Skeletal muscle satellite cell (primary cell): ENCODE results near the gene HEMK1.
A peak's percentile ranks its signal among the peaks of the same experiment; 100 is the strongest.

Experiments used
- H3K27me3 ChIP-seq: 2 replicates; pipeline ENCODE4 v1.7.0; 2013; ENCODE audit warnings: low read length; ENCODE audit not compliant: control insufficient read depth, insufficient read depth
- H3K36me3 ChIP-seq: 2 replicates; pipeline ENCODE4 v1.7.0; 2013; ENCODE audit warnings: mild to moderate bottlenecking, control low read depth, low read length; ENCODE audit not compliant: insufficient read depth
- H3K4me1 ChIP-seq: 2 replicates; pipeline ENCODE4 v1.7.0; 2013; ENCODE audit warnings: low read length; ENCODE audit not compliant: control insufficient read depth, insufficient read depth
- H3K4me2 ChIP-seq: 2 replicates; pipeline ENCODE4 v1.7.0; 2013; ENCODE audit warnings: mild to moderate bottlenecking, low read length
- H3K4me3 ChIP-seq: 2 replicates; pipeline ENCODE4 v1.7.0; 2013; ENCODE audit warnings: low read length
- H3K9ac ChIP-seq: 2 replicates; pipeline ENCODE4 v1.7.0; 2013; ENCODE audit warnings: mild to moderate bottlenecking, low read depth, low read length, moderate library complexity
- H3K9me3 ChIP-seq: replicated peaks from 2 replicates; pipeline ENCODE4 v1.7.0; 2013; ENCODE audit warnings: mild to moderate bottlenecking, control low read depth, low read length

HEMK1 gene

DNA sequence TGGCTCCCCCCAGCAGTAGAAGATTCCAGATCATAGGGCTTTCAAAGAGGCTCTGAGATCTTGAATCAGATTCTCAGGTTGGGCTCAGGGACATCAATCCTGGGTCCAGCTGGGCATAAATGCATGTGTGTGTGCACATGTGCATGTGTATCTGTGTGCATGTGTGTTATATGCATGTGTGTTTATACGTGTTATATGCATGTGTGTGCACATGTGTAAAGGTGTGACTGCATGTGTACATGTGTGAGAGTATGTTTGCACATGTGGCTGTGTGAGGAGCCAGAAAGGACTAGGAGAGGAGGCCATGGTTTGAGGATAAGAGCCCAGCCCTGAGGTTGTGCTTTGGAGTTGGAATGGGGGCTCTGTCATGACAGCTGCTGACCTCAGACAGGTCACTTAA, 45.9 kb downstream of the HEMK1 start:
- no peaks in the 10 kb centered on the region for H3K27me3 ChIP-seq
- H3K9ac ChIP-seq: no peak overlapping the region
- peaks cover 45% of the 10 kb centered on the region for H3K4me1 ChIP-seq
- no peaks in the 10 kb centered on the region for H3K9me3 ChIP-seq
- no peak overlapping the region for H3K4me3 ChIP-seq
- H3K4me2 ChIP-seq: no peak overlapping the region
- no peaks in the 10 kb centered on the region for H3K36me3 ChIP-seq

DNA sequence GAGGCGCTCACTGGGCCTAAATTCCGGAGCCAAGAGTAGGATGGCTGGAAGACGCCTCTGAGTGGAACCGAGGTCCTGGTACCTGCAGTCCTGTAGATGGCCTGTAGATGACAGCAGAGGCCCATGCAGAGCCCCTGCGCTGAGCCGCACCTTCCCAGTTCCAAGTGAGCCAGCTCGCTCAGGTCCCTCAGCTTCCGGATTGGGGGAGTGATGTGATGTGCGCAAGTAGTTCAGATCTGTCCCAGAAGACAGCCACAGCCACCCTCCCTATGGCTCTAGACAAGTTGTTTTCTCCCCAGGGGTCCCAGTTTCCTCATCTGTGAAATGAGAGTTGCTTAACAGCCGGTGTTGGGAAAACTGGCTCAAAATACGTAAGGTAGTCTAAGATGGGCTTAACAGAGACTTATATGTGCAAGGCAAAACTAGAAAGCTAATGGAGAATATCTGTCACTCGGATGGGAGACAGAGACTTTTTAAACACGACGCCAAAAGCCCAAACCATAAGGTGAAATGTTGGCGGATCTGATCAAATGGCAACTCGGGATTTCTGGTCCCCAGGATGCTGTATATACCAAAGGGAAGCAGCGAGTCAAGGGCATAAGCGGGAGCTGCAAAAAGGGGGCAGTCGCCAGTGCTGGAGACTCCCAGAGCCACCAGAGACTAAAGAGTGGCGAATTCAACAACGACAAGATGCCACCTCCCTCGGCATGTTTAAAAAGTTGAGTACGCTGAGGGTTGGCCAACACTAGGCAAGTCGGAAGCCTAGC, 46.9 kb downstream of the HEMK1 start:
- H3K36me3 ChIP-seq: no peaks in the 10 kb centered on the region
- H3K4me2 ChIP-seq: peak overlapping the region; percentile 98
- peaks cover 50% of the 10 kb centered on the region for H3K4me1 ChIP-seq
- H3K9me3 ChIP-seq: no peaks in the 10 kb centered on the region
- peak overlapping the region; percentile 48 for H3K9ac ChIP-seq
- peak overlapping the region; percentile 85 for H3K4me3 ChIP-seq
- H3K27me3 ChIP-seq: no peaks in the 10 kb centered on the region

DNA sequence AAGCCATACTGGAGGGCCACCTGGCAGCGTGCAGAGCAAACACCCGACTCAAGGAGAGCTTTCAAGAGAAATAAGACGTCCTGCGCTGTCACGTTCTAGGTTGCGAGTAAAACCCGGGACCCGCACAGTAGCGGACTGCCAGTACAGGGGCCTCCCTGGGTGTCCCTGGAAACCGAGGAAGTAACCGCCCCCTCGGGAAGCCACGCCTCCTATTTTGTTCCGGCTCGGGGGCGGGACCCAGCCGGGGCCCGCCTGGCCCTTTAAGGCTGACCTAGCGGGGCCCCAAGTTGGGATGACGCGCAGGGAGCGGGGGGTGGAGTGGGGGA, 47.4 kb downstream of the HEMK1 start:
- Histone ChIP-seq H3K4me1 (peaks cover 47% of the 10 kb centered on the region), H3K9me3 (no peaks in the 10 kb centered on the region), H3K4me3 (peak overlapping the region; percentile 85), H3K9ac (peak overlapping the region; percentile 48), H3K27me3 (no peaks in the 10 kb centered on the region), H3K4me2 (peak overlapping the region; percentile 98), H3K36me3 (no peaks in the 10 kb centered on the region)

DNA sequence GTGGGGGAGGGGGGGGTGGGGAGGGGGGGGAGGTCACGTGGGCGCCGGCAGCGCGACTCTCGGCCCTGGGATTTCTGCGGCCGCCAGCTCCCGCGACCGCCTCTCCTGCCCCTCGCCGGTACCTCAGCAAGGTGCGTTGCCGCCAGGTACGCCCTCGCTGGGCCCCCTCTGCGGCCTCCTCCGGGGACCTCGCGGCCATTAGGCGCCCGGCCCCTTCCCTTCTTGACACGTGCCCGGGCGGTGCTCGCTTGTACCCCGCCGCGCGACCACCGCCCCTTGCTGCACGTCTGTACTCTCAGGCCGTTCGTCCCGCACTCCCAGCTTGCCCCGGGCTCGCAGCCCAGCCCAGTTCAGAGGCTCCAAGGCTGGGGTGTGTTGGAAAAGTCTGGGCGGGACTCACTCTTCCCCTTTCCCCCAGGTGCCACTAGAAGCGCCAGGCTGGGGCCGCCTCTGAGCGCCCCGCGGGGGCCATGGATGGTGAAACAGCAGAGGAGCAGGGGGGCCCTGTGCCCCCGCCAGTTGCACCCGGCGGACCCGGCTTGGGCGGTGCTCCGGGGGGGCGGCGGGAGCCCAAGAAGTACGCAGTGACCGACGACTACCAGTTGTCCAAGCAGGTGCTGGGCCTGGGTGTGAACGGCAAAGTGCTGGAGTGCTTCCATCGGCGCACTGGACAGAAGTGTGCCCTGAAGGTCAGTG, 47.9 kb downstream of the HEMK1 start, which contains the start of gene MAPKAPK3:
MAPKAPK3 (plus strand) TSS at position 56 of the 696 bp plus-strand sequence; CDS start at position 471, 415 bp downstream.
- H3K9ac ChIP-seq: peak within 1 kb of the TSS; percentile 95

DNA sequence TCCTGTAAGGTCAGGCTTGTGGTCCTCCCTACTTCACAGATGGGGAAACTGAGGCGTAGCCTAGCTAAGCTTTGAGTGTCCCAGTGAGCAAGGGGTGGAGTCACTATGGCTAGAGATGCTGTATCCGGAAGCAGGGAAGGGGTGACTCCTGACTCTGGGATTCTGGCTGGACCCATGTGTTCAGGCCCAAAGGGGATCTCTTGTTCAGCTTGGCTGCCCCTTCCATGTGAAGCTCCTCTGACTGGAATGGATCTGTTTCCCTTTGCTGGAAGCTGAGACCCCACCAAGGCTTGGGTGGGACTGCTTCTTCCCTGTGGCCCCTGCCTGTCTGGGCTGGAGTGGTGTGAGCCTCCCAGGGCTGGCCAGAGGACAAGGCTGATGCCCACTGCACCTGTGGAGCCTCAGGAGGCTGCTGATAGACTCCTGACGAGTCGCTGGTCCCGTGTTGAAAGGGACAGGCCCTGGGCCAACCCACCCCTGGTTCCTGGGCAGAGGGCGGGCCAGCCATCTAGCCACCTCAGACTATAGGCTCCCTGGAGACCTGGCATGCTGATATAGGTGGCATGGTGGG, 48.7 kb downstream of the HEMK1 start:
- Histone ChIP-seq H3K9me3 (no peaks in the 10 kb centered on the region), H3K4me2 (peak overlapping the region; percentile 98), H3K36me3 (peaks cover 6% of the 10 kb centered on the region), H3K27me3 (no peaks in the 10 kb centered on the region), H3K4me1 (peaks cover 40% of the 10 kb centered on the region), H3K9ac (peak overlapping the region; percentile 95), H3K4me3 (peak overlapping the region; percentile 97)

More for the DNA sequence above, 47.9 kb downstream of the HEMK1 start, which contains the start of gene MAPKAPK3:
- Histone ChIP-seq H3K9me3 (no peaks in the 10 kb centered on the region), H3K4me2 (peak within 1 kb of the TSS; percentile 98), H3K4me3 (peak within 1 kb of the TSS; percentile 97), H3K4me1 (peaks cover 45% of the 10 kb centered on the region), H3K27me3 (no peaks in the 10 kb centered on the region), H3K36me3 (peaks cover 3% of the 10 kb centered on the region)

DNA sequence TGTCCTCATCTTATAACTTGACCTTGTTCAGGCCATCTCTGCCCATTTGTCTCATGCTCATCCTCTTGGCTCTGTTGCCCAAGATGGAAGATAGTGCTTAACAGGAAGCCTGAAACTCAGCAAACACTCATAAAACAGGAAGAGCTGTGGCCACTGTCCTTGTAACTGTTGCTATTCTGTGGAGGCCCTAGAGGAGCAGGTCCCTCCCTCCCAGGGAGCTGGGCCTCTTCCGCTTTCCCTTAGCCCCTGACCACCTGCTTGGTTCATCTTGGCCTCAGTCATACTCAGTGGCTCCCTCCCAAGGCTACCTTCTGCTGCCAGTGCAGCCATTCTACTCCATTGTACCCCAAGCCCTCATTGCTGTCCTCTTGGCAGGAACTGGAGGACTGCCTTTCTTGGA, 51.1 kb downstream of the HEMK1 start:
- H3K4me1 ChIP-seq: peaks cover 62% of the 10 kb centered on the region
- peak overlapping the region; percentile 18 for H3K4me3 ChIP-seq
- H3K9ac ChIP-seq: no peak overlapping the region
- no peaks in the 10 kb centered on the region for H3K9me3 ChIP-seq
- H3K36me3 ChIP-seq: peaks cover 6% of the 10 kb centered on the region
- H3K27me3 ChIP-seq: no peaks in the 10 kb centered on the region
- peak overlapping the region; percentile 40 for H3K4me2 ChIP-seq

DNA sequence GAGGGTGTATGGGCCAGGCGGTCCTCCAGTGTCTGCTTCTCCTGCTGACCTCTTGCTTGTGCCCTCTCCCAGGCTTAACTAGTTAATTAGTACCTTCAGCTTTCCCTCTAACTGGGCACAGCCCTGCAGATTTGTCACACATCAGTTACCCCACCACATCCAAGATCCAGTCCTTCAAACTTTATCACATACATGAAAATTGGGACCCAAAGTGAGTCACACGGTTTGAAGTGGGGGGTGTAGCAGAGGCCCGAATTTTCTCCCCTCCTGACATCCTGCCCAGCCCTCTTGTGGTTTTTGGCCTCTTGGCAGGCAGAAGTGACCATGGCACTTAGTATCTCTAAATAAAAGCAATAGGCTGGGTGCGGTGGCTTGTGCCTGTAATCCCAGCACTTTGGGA, 51.5 kb downstream of the HEMK1 start:
- Histone ChIP-seq H3K4me3 (peak overlapping the region; percentile 18), H3K4me2 (peak overlapping the region; percentile 40), H3K27me3 (no peaks in the 10 kb centered on the region), H3K36me3 (peaks cover 6% of the 10 kb centered on the region), H3K9ac (no peak overlapping the region), H3K4me1 (peaks cover 66% of the 10 kb centered on the region), H3K9me3 (no peaks in the 10 kb centered on the region)

DNA sequence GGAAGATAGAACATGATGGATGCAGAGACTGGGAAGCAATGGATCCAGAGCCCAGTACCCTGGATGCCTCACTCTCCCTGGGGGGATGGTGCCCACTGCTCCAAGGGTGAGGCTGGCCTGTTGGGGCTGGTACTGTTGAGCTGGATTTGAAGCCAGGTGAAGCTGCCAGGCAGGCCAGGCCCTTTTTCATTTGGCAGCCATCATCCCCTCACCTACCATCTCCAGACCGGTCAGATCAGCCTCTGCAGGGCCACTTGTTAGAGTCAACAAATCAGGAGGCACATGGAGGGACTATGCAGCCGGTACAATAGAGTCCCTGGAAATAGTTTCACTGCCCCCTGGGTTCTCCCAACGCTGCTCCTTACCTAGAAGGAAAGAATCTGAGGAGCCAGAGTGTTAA, 53.6 kb downstream of the HEMK1 start:
- Histone ChIP-seq H3K9ac (no peak overlapping the region), H3K4me3 (no peak overlapping the region), H3K9me3 (no peaks in the 10 kb centered on the region), H3K27me3 (no peaks in the 10 kb centered on the region), H3K4me1 (peaks cover 76% of the 10 kb centered on the region), H3K36me3 (peaks cover 6% of the 10 kb centered on the region), H3K4me2 (no peak overlapping the region)

DNA sequence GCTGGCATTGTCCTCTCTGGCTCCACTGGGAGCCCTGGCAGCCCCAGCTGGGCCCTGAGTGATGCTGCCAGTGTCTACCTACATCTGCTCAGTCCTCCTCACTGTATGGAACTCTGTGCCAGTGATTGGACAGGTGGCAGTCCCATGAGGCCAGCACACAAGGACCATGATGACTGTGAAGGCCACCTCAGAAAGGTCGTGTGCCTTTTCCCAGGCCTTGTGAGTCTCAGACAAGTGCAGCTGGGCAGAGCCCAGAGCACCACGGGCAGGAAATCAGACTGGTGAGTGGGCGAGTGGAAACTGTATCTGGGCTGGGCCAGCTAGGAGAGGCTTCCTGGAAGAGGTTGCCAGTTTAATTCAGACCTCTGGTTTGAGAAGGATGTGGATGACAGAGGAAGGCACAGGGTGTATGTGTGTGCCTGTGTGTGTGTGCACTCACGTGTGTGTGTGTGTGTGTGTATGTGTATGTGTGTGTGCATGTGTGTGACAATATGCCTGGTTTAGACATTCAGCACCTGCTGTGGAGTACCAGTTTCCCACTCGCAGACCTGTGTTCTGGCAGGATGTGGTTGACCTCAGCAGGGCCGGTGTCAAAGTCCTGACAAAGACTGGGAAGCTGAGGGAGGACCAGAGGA, 54.6 kb downstream of the HEMK1 start:
- no peak overlapping the region for H3K9ac ChIP-seq
- peak overlapping the region; percentile 25 for H3K4me3 ChIP-seq
- H3K27me3 ChIP-seq: no peaks in the 10 kb centered on the region
- peaks cover 81% of the 10 kb centered on the region for H3K4me1 ChIP-seq
- peak overlapping the region; percentile 66 for H3K4me2 ChIP-seq
- no peaks in the 10 kb centered on the region for H3K9me3 ChIP-seq
- H3K36me3 ChIP-seq: peaks cover 6% of the 10 kb centered on the region

DNA sequence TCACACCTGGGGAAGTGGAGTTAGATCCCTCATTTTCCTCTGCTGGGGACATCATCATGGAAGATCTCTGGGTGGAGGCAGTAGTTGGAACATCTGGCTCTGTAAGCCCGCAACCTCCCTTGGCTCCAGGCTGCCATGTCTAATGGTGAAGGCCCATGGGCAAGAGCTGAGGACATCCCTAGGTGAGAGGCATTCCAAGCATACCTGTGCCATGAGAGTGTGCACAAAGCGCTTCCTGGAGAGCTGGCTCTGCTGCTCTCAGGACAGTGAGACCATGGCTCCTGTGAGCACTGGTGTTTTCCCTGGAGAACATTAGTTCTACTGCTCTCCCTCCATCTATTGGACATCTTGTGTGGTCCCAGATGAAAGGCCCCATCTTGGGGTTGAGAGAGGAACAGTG, 55.3 kb downstream of the HEMK1 start:
- no peaks in the 10 kb centered on the region for H3K27me3 ChIP-seq
- peaks cover 6% of the 10 kb centered on the region for H3K36me3 ChIP-seq
- H3K4me2 ChIP-seq: peak overlapping the region; percentile 66
- no peak overlapping the region for H3K9ac ChIP-seq
- H3K4me1 ChIP-seq: peaks cover 79% of the 10 kb centered on the region
- no peaks in the 10 kb centered on the region for H3K9me3 ChIP-seq
- H3K4me3 ChIP-seq: no peak overlapping the region
